PC-3 (cell line): ENCODE results near the gene NTRK1. TPM values are rescaled to one million over a fixed set of nuclear protein-coding genes. Genes with fewer than 3 reads are reported as not detected.

Experiments used
- ATAC-seq: fragments of 200-7000 bp; cut with Tn5 transposase; 2 replicates; pipeline ENCODE4 v1.9.1; 2020; ENCODE audit warnings: mild to moderate bottlenecking, moderate library complexity
- BruUV-seq: library from RNA; stranded (reverse); fragments of 400-500 nt; replicated peaks from 2 replicates; lab custom pipeline; 2021; lab: Mats Ljungman, UMichigan
- CTCF ChIA-PET: fragments of 300-600 bp; sonication (Branson Sonifier 250); formaldehyde crosslinking; loops from one replicate; lab custom pipeline; 2022; ENCODE audit warnings: antibody characterized with exemption; lab: Charles Lee
- POLR2A ChIA-PET: fragments of 300-600 bp; sonication (Branson Sonifier 250); formaldehyde crosslinking; loops from one replicate; lab custom pipeline; 2022; ENCODE audit warnings: antibody characterized with exemption; ENCODE audit not compliant: unreplicated experiment; lab: Charles Lee
- DNase-seq: peaks from one replicate; pipeline ENCODE4 v3.0.0-alpha.2; 2015
- H2AFZ ChIP-seq: fragments of 300-600 bp; sonication (generic); 2 replicates; pipeline ENCODE4 v1.6.0; 2016; ENCODE audit warnings: antibody characterized with exemption, low read length
- H3F3A ChIP-seq: fragments of 300-600 bp; sonication (generic); one replicate; pipeline ENCODE4 v1.6.0; 2017; ENCODE audit warnings: antibody characterized with exemption, low read length, control low read depth, mild to moderate bottlenecking; ENCODE audit not compliant: unreplicated experiment
- H3K27ac ChIP-seq: fragments of 300-600 bp; sonication (generic); 2 replicates; pipeline ENCODE4 v1.5.1; 2016; ENCODE audit warnings: mild to moderate bottlenecking, low read length
- H3K27me3 ChIP-seq: fragments of 300-600 bp; sonication (generic); 2 replicates; pipeline ENCODE4 v1.6.1; 2016; ENCODE audit warnings: low read length, mixed read lengths
- H3K36me3 ChIP-seq: fragments of 300-600 bp; sonication (generic); 2 replicates; pipeline ENCODE4 v1.6.1; 2016; ENCODE audit warnings: low read depth, mixed run types, low read length, mixed read lengths
- H3K4me1 ChIP-seq: fragments of 300-600 bp; sonication (generic); 2 replicates; pipeline ENCODE4 v1.5.1; 2016; ENCODE audit warnings: low read length; ENCODE audit not compliant: insufficient read depth
- H3K4me2 ChIP-seq: fragments of 300-600 bp; sonication (generic); 2 replicates; pipeline ENCODE4 v1.6.0; 2016; ENCODE audit warnings: low read length
- H3K4me3 ChIP-seq: fragments of 300-600 bp; sonication (generic); 2 replicates; pipeline ENCODE4 v1.5.1; 2016; ENCODE audit warnings: mild to moderate bottlenecking, low read length, mixed read lengths
- H3K79me2 ChIP-seq: fragments of 300-600 bp; sonication (generic); 2 replicates; pipeline ENCODE4 v1.6.1; 2017; ENCODE audit warnings: low read length, mixed read lengths
- H3K9ac ChIP-seq: fragments of 300-600 bp; sonication (generic); 2 replicates; pipeline ENCODE4 v1.6.0; 2016; ENCODE audit warnings: mild to moderate bottlenecking, low read length
- H3K9me2 ChIP-seq: fragments of 300-600 bp; sonication (generic); replicated peaks from 2 replicates; pipeline ENCODE4 v1.6.1; 2016; ENCODE audit warnings: mixed run types, low read length, mixed read lengths
- H3K9me3 ChIP-seq: fragments of 300-600 bp; sonication (generic); 2 replicates; pipeline ENCODE4 v1.6.1; 2016; ENCODE audit warnings: low read length, mixed read lengths
- H4K20me1 ChIP-seq: fragments of 300-600 bp; sonication (generic); 2 replicates; pipeline ENCODE4 v1.6.1; 2016; ENCODE audit warnings: low read length, mixed read lengths
- CTCF ChIP-seq: fragments of 300-600 bp; sonication (generic); conservative IDR thresholded peaks from 2 replicates; pipeline ENCODE4 v1.5.1; 2017; ENCODE audit warnings: antibody characterized with exemption, low read depth, mild to moderate bottlenecking, low read length
- EZH2 ChIP-seq: fragments of 300-600 bp; sonication (generic); IDR thresholded peaks from one replicate; pipeline ENCODE4 v1.6.1; 2017; ENCODE audit warnings: antibody characterized with exemption, mild to moderate bottlenecking, low read length; ENCODE audit not compliant: unreplicated experiment
- EZH2phosphoT487 ChIP-seq: fragments of 300-600 bp; sonication (generic); IDR thresholded peaks from 2 replicates; pipeline ENCODE4 v1.6.1; 2018; ENCODE audit warnings: mild to moderate bottlenecking, antibody characterized with exemption, low read length, borderline replicate concordance
- intact Hi-C: fragments of 100-400 bp; cut with micrococcal nuclease; formaldehyde crosslinking; loops from 2 replicates; pipeline ENCODE4 v1.9.0; 2023
- total RNA-seq: library from RNA; depleted of rRNA; stranded (reverse); fragments of >200 nt; gene quantifications from 2 replicates; pipeline ENCODE4 v1.2.3, GENCODE V29; 2014

Gene NTRK1
- total RNA-seq, 1 experiment from 2014 or later, result 0.15 TPM

DNA sequence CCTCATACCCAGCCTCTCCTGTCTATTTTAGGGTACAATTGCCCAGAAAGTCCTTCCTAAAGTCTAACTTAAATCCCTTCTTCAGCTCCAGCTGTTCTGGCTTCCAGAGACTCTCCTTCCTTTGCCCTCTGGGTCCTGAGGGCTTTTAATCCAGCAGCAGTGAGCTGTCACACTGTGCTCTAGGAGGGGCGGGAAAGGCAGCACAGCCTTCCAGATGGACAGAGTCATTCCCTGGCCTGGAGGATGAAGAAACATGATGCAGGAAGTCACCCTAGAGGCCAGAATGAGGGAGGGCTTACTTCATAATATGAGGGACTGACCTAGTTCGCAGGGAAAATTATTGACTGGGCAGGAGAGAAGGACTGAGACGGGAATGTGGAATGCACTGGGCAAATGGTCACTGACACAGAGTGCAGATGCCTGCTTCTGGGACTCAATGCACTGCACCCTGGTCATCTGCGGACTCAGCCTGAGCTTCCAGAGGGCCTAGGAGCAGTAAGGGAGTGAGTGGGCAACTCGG, 45.3 kb upstream of the NTRK1 start:
- POLR2A ChIA-PET, result no interaction called here
- DNase-seq (peak; percentile 69), ATAC-seq (peak; percentile 45)
- no peaks in the 10 kb centered on the region for H3K9me3 ChIP-seq
- no peak overlapping the region for H2AFZ ChIP-seq
- H3K4me1 ChIP-seq, result peaks cover 45% of the 10 kb centered on the region
- peak overlapping the region; percentile 83 for H3K27ac ChIP-seq
- no peaks in the 10 kb centered on the region for H4K20me1 ChIP-seq
- peak overlapping the region; percentile 25 for H3K4me2 ChIP-seq
- H3K79me2 ChIP-seq, result no peaks in the 10 kb centered on the region
- no peak overlapping the region for H3K4me3 ChIP-seq
- TF ChIP-seq EZH2 (no peak), CTCF (0 out of 2 replicates have a peak, but pooled peaks have one; percentile 20), EZH2phosphoT487 (no peak)
- CTCF ChIA-PET, result no interaction called here
- H3K9me2 ChIP-seq, result no peaks in the 10 kb centered on the region
- intact Hi-C loops, result no loop called here
- H3K9ac ChIP-seq, result peak overlapping the region; percentile 66
- no peaks in the 10 kb centered on the region for H3F3A ChIP-seq
- H3K27me3 ChIP-seq, result no peaks in the 10 kb centered on the region
- no peaks in the 10 kb centered on the region for H3K36me3 ChIP-seq
- no TSS peak for BruUV-seq

- DNase-seq, result no peak
- H3K4me2 ChIP-seq, result peak overlapping the region; percentile 54
- BruUV-seq, result no TSS peak
- no peaks in the 10 kb centered on the region for H3K79me2 ChIP-seq
- peaks cover 45% of the 10 kb centered on the region for H3K4me1 ChIP-seq
- H3K4me3 ChIP-seq, result peak overlapping the region; percentile 15; the same call in 1 of the 2 replicates
- CTCF ChIA-PET, result no interaction called here
- no peaks in the 10 kb centered on the region for H3K9me2 ChIP-seq
- H4K20me1 ChIP-seq, result no peaks in the 10 kb centered on the region
- H3K27me3 ChIP-seq, result no peaks in the 10 kb centered on the region
- no peaks in the 10 kb centered on the region for H3K9me3 ChIP-seq
- no peak for ATAC-seq
- no peaks in the 10 kb centered on the region for H3F3A ChIP-seq
- H3K36me3 ChIP-seq, result no peaks in the 10 kb centered on the region
- H2AFZ ChIP-seq, result no peak overlapping the region
- H3K9ac ChIP-seq, result peak overlapping the region; percentile 65
- POLR2A ChIA-PET, result no interaction called here
- H3K27ac ChIP-seq, result peak overlapping the region; percentile 83
- intact Hi-C loops, result no loop called here
- TF ChIP-seq EZH2 (no peak), EZH2phosphoT487 (no peak), CTCF (no peak)
Measured at GRCh38 chr1:156815961-156816422, 44.7 kb upstream of the NTRK1 start.

DNA sequence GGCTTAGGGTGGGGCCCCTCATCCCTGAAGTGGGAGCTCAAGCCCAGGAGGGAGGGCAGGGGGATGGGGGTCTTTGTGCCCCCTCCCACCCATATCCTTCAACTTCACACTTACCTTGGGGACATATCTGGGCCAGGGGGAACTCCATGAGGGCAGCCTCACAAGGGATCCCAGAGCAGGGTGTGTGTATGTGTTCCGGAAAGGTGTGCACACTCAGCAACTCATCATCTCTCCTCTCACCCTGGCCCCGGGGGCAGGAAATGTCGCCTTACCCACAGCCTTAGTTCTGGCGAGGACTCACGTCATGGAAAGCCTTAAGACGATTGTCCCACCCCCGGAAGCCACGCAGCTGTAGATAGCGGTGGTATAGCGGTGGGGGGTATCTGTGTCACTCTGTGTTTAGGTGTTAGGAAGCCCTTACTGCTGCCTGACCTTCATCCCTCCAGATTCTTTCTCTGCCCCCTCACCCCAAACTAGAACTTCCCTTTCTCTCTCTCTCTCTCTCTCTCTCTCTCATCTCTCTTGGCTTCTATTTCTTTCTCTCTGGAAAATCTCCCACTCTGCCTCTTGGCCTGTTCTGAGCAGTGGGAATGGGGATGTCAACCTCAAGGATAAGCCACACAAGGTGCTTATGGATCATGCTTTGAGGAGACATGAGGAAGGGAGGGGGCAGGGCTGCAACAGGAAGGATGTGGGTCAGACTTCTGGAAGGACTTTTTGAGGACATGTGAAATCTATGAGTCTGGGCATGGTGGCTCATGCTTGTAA, 43.9 kb upstream of the NTRK1 start, which contains the start of gene SH2D2A:
TSS of gene SH2D2A (minus strand) at position 288 of the 768 bp plus-strand sequence. CDS start at position 148, 140 bp downstream.
- Histone ChIP-seq H3K79me2 (no peaks in the 10 kb centered on the region), H3K9me2 (no peaks in the 10 kb centered on the region), H3K4me2 (peak within 1 kb of the TSS; percentile 54), H3K27me3 (no peaks in the 10 kb centered on the region), H4K20me1 (no peaks in the 10 kb centered on the region), H3K27ac (peak within 1 kb of the TSS; percentile 83), H3K9me3 (no peaks in the 10 kb centered on the region), H3K4me3 (peak within 1 kb of the TSS; percentile 15; the same call in 1 of the 2 replicates), H3K9ac (peak within 1 kb of the TSS; percentile 65), H3F3A (no peaks in the 10 kb centered on the region), H2AFZ (0 out of 2 replicates have a peak within 1 kb of the TSS, but pooled peaks have one; percentile 10), H3K36me3 (no peaks in the 10 kb centered on the region), H3K4me1 (peaks cover 45% of the 10 kb centered on the region)
- ChIA-PET CTCF (no interaction called here), POLR2A (no interaction called here)
- TF ChIP-seq CTCF (no peak), EZH2 (no peak), EZH2phosphoT487 (no peak)
- DNase-seq, result peak; percentile 80
- BruUV-seq, result no TSS peak
- peak; percentile 43 for ATAC-seq
- intact Hi-C loops, result no loop called here
